WTC11 (cell line): Measurements from ENCODE around the gene LAMA3. TPM values are rescaled to one million over a fixed set of nuclear protein-coding genes. Genes with fewer than 3 reads are reported as not detected.

Experiments
- ATAC-seq: fragments of 200-7000 bp; cut with Tn5 transposase; 2 replicates; pipeline ENCODE4 v1.10.0; 2021; ENCODE audit warnings: mild to moderate bottlenecking, moderate library complexity
- CTCF ChIA-PET: fragments of 300-600 bp; sonication (Branson Sonifier 250); formaldehyde crosslinking; loops from one replicate; lab custom pipeline; 2021; ENCODE audit warnings: antibody characterized with exemption; lab: Charles Lee
- POLR2A ChIA-PET: fragments of 350-600 bp; sonication (Branson Sonifier 250); formaldehyde crosslinking; loops from one replicate; lab custom pipeline; 2021; ENCODE audit warnings: antibody characterized with exemption; lab: Charles Lee
- DNase-seq: peaks from one replicate; pipeline ENCODE4 v3.0.0; 2021; ENCODE audit warnings: low spot score
- H3K27ac Mint-ChIP-seq: 2 replicates; pipeline ENCODE4 v1.8.0; 2021; ENCODE audit warnings: mixed read lengths
- H3K27me3 Mint-ChIP-seq: 2 replicates; pipeline ENCODE4 v1.8.0; 2021; ENCODE audit warnings: low read depth, mild to moderate bottlenecking, moderate library complexity, mixed read lengths
- H3K36me3 Mint-ChIP-seq: 2 replicates; pipeline ENCODE4 v1.8.0; 2021; ENCODE audit warnings: mixed read lengths
- H3K4me1 Mint-ChIP-seq: 2 replicates; pipeline ENCODE4 v1.8.0; 2022; ENCODE audit warnings: mixed read lengths
- H3K4me3 Mint-ChIP-seq: 2 replicates; pipeline ENCODE4 v1.8.0; 2021; ENCODE audit warnings: mild to moderate bottlenecking, moderate library complexity, mixed read lengths
- H3K9me3 Mint-ChIP-seq: 2 replicates; pipeline ENCODE4 v1.8.0; 2021; ENCODE audit warnings: mixed read lengths
- GABPB1 ChIP-seq: sonication (generic); formaldehyde crosslinking; IDR thresholded peaks from 2 replicates; pipeline ENCODE4 v1.8.1; 2023; ENCODE audit warnings: mild to moderate bottlenecking, missing genetic modification reagents
- GTF2I ChIP-seq: fragments of 250-450 bp; sonication (Bioruptor Pico); conservative IDR thresholded peaks from 2 replicates; pipeline ENCODE4 v1.4.0; 2021; ENCODE audit warnings: mild to moderate bottlenecking
- RELA ChIP-seq: sonication (generic); formaldehyde crosslinking; IDR thresholded peaks from 2 replicates; pipeline ENCODE4 v1.8.1; 2022; ENCODE audit warnings: missing genetic modification reagents, mild to moderate bottlenecking, borderline replicate concordance
- TEAD1 ChIP-seq: sonication (generic); formaldehyde crosslinking; IDR thresholded peaks from 2 replicates; pipeline ENCODE4 v1.8.0; 2022; ENCODE audit warnings: mild to moderate bottlenecking, missing genetic modification reagents
- TEAD4 ChIP-seq: sonication (generic); formaldehyde crosslinking; IDR thresholded peaks from 2 replicates; pipeline ENCODE4 v1.8.0; 2022; ENCODE audit warnings: mild to moderate bottlenecking, missing genetic modification reagents
- ZNF219 ChIP-seq: sonication (generic); formaldehyde crosslinking; IDR thresholded peaks from 2 replicates; pipeline ENCODE4 v1.8.0; 2023; ENCODE audit warnings: missing genetic modification reagents, mild to moderate bottlenecking, borderline replicate concordance
- ZNF232 ChIP-seq: sonication (generic); formaldehyde crosslinking; IDR thresholded peaks from 2 replicates; pipeline ENCODE4 v1.8.0; 2022; ENCODE audit warnings: mild to moderate bottlenecking, missing genetic modification reagents
- ZNF317 ChIP-seq: sonication (generic); formaldehyde crosslinking; IDR thresholded peaks from 2 replicates; pipeline ENCODE4 v1.8.1; 2023; ENCODE audit warnings: low read depth, mild to moderate bottlenecking, moderate library complexity, missing genetic modification reagents, borderline replicate concordance
- total RNA-seq: library from RNA; stranded (reverse); gene quantifications from 3 replicates; pipeline ENCODE4 v1.2.3, GENCODE V29; 2021
- TF ChIP-seq, protein P1 (sequence below): sonication (generic); formaldehyde crosslinking; IDR thresholded peaks from 2 replicates; pipeline ENCODE4 v1.8.1; 2022; ENCODE audit warnings: low read depth, mild to moderate bottlenecking, moderate library complexity, missing genetic modification reagents, borderline replicate concordance
- TF ChIP-seq, protein P2 (sequence below): sonication (generic); formaldehyde crosslinking; IDR thresholded peaks from 2 replicates; pipeline ENCODE4 v1.8.1; 2022; ENCODE audit warnings: mild to moderate bottlenecking, missing genetic modification reagents, moderate library complexity, borderline replicate concordance
- TF ChIP-seq, protein P3 (sequence below): fragments of 200-600 bp; IDR thresholded peaks from 2 replicates; pipeline ENCODE4 v1.8.0; 2022; ENCODE audit warnings: antibody characterized with exemption
- TF ChIP-seq, protein P4 (sequence below): sonication (generic); formaldehyde crosslinking; IDR thresholded peaks from 2 replicates; pipeline ENCODE4 v1.8.0; 2022; ENCODE audit warnings: missing genetic modification reagents
- TF ChIP-seq, protein P5 (sequence below): sonication (generic); formaldehyde crosslinking; IDR thresholded peaks from 2 replicates; pipeline ENCODE4 v1.8.0; 2023; ENCODE audit warnings: mild to moderate bottlenecking, missing genetic modification reagents

Gene LAMA3
- total RNA-seq, 1 experiment from 2014 or later, result 0.83 TPM

DNA sequence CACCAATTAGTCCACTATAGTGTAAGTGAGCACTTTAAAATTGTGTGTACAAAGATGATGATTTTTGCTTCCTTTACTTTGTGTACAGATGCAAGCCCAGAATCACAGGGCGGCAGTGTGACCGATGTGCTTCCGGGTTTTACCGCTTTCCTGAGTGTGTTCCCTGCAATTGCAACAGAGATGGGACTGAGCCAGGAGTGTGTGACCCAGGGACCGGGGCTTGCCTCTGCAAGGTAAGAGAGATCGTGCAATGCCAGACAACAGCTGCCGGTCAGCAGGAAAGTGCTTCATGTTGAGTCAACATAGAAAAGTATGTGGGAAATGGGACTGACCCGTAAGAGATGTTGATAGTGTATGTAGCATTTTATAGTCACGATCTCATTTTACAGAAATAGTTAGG is 168.5 kb downstream of the LAMA3 start:
- Mint-ChIP-seq H3K27ac (0 out of 2 replicates have a peak overlapping the region, but pooled peaks have one; percentile 30), H3K4me3 (no peak overlapping the region), H3K27me3 (no peaks in the 10 kb centered on the region; the same call in 1 of the 2 replicates), H3K9me3 (peaks cover 4% of the 10 kb centered on the region; the same call in 1 of the 2 replicates), H3K36me3 (no peaks in the 10 kb centered on the region), H3K4me1 (peaks cover 32% of the 10 kb centered on the region)
- ATAC-seq (no peak), DNase-seq (no peak)
- ChIA-PET POLR2A (no interaction called here), CTCF (no interaction called here)
- TF ChIP-seq, protein P1, sequence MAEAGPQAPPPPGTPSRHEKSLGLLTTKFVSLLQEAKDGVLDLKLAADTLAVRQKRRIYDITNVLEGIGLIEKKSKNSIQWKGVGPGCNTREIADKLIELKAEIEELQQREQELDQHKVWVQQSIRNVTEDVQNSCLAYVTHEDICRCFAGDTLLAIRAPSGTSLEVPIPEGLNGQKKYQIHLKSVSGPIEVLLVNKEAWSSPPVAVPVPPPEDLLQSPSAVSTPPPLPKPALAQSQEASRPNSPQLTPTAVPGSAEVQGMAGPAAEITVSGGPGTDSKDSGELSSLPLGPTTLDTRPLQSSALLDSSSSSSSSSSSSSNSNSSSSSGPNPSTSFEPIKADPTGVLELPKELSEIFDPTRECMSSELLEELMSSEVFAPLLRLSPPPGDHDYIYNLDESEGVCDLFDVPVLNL (CRISPR knock-in tag), result no peak
- TF ChIP-seq ZNF317 (CRISPR knock-in tag) (no peak), TEAD4 (CRISPR knock-in tag) (no peak), GABPB1 (CRISPR knock-in tag) (0 out of 2 replicates have a peak, but pooled peaks have one; percentile 26), ZNF219 (CRISPR knock-in tag) (no peak), TEAD1 (CRISPR knock-in tag) (no peak), GTF2I (CRISPR knock-in tag) (no peak), ZNF232 (CRISPR knock-in tag) (no peak), RELA (CRISPR knock-in tag) (no peak)
- TF ChIP-seq, protein P2, sequence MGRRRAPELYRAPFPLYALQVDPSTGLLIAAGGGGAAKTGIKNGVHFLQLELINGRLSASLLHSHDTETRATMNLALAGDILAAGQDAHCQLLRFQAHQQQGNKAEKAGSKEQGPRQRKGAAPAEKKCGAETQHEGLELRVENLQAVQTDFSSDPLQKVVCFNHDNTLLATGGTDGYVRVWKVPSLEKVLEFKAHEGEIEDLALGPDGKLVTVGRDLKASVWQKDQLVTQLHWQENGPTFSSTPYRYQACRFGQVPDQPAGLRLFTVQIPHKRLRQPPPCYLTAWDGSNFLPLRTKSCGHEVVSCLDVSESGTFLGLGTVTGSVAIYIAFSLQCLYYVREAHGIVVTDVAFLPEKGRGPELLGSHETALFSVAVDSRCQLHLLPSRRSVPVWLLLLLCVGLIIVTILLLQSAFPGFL (CRISPR knock-in tag), result no peak
- TF ChIP-seq, protein P3, sequence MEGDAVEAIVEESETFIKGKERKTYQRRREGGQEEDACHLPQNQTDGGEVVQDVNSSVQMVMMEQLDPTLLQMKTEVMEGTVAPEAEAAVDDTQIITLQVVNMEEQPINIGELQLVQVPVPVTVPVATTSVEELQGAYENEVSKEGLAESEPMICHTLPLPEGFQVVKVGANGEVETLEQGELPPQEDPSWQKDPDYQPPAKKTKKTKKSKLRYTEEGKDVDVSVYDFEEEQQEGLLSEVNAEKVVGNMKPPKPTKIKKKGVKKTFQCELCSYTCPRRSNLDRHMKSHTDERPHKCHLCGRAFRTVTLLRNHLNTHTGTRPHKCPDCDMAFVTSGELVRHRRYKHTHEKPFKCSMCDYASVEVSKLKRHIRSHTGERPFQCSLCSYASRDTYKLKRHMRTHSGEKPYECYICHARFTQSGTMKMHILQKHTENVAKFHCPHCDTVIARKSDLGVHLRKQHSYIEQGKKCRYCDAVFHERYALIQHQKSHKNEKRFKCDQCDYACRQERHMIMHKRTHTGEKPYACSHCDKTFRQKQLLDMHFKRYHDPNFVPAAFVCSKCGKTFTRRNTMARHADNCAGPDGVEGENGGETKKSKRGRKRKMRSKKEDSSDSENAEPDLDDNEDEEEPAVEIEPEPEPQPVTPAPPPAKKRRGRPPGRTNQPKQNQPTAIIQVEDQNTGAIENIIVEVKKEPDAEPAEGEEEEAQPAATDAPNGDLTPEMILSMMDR, result no peak
- TF ChIP-seq, protein P4, sequence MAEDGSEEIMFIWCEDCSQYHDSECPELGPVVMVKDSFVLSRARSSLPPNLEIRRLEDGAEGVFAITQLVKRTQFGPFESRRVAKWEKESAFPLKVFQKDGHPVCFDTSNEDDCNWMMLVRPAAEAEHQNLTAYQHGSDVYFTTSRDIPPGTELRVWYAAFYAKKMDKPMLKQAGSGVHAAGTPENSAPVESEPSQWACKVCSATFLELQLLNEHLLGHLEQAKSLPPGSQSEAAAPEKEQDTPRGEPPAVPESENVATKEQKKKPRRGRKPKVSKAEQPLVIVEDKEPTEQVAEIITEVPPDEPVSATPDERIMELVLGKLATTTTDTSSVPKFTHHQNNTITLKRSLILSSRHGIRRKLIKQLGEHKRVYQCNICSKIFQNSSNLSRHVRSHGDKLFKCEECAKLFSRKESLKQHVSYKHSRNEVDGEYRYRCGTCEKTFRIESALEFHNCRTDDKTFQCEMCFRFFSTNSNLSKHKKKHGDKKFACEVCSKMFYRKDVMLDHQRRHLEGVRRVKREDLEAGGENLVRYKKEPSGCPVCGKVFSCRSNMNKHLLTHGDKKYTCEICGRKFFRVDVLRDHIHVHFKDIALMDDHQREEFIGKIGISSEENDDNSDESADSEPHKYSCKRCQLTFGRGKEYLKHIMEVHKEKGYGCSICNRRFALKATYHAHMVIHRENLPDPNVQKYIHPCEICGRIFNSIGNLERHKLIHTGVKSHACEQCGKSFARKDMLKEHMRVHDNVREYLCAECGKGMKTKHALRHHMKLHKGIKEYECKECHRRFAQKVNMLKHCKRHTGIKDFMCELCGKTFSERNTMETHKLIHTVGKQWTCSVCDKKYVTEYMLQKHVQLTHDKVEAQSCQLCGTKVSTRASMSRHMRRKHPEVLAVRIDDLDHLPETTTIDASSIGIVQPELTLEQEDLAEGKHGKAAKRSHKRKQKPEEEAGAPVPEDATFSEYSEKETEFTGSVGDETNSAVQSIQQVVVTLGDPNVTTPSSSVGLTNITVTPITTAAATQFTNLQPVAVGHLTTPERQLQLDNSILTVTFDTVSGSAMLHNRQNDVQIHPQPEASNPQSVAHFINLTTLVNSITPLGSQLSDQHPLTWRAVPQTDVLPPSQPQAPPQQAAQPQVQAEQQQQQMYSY (CRISPR knock-in tag), result peak; percentile 65
- TF ChIP-seq, protein P5, sequence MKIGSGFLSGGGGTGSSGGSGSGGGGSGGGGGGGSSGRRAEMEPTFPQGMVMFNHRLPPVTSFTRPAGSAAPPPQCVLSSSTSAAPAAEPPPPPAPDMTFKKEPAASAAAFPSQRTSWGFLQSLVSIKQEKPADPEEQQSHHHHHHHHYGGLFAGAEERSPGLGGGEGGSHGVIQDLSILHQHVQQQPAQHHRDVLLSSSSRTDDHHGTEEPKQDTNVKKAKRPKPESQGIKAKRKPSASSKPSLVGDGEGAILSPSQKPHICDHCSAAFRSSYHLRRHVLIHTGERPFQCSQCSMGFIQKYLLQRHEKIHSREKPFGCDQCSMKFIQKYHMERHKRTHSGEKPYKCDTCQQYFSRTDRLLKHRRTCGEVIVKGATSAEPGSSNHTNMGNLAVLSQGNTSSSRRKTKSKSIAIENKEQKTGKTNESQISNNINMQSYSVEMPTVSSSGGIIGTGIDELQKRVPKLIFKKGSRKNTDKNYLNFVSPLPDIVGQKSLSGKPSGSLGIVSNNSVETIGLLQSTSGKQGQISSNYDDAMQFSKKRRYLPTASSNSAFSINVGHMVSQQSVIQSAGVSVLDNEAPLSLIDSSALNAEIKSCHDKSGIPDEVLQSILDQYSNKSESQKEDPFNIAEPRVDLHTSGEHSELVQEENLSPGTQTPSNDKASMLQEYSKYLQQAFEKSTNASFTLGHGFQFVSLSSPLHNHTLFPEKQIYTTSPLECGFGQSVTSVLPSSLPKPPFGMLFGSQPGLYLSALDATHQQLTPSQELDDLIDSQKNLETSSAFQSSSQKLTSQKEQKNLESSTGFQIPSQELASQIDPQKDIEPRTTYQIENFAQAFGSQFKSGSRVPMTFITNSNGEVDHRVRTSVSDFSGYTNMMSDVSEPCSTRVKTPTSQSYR (CRISPR knock-in tag), result no peak
